K562 (cell line): ENCODE measurements around the gene ATP8B4. TPM values are rescaled to one million over a fixed set of nuclear protein-coding genes. Genes with fewer than 3 reads are reported as not detected.

ENCODE experiments used
- ATAC-seq: fragments of 200-7000 bp; cut with Tn5 transposase; 3 replicates; pipeline ENCODE4 v1.9.1; 2020; ENCODE audit warnings: moderate library complexity
- BruUV-seq: library from RNA; stranded (reverse); fragments of 400-500 nt; replicated peaks from 2 replicates; lab custom pipeline; 2021; lab: Mats Ljungman, UMichigan
- CTCF ChIA-PET: fragments of 300-600 bp; formaldehyde crosslinking; extraction: SDS; loops from one replicate; lab custom pipeline; 2021; ENCODE audit warnings: low intra/inter-chr PET ratio; lab: Yijun Ruan, JAX
- POLR2A ChIA-PET: fragments of 300-600, 350-650 bp; sonication (Branson Sonifier 250); formaldehyde crosslinking; extraction: SDS; loops from one replicate; lab custom pipeline; 2021; ENCODE audit warnings: antibody characterized with exemption, inconsistent platforms; lab: Yijun Ruan, JAX
- DNase-seq, 4 experiments: peaks; one replicate each; pipeline versions ENCODE4 v3.0.0 to v3.0.0-alpha.2; 2011 to 2018; ENCODE audit warnings: low spot score in 3 of 4, mixed read lengths in 3 of 4; ENCODE audit errors: extremely low read depth in 1 of 4
- FAIRE-seq: peaks from 2 replicates; lab custom pipeline; 2011; peaks lifted over from hg19 to GRCh38; lab: Jason Lieb, UNC
- H2AFZ ChIP-seq: 2 replicates; pipeline ENCODE4 v1.6.0; 2011; ENCODE audit warnings: low read depth, low read length, control low read depth, inconsistent platforms
- H3K27ac ChIP-seq: fragments of 200-600 bp; 3 replicates; pipeline ENCODE4 v1.8.0; 2011; ENCODE audit warnings: low read depth, mild to moderate bottlenecking, control low read depth, inconsistent platforms, low read length, moderate library complexity, mixed read lengths; ENCODE audit errors: extremely low read depth
- H3K27me3 ChIP-seq, 2 experiments: fragments of 300-600 bp in 1 of 2; 2 replicates in 1 of 2; 3 replicates in 1 of 2; pipeline versions ENCODE4 v1.6.0 to v1.8.0; 2011; ENCODE audit warnings: inconsistent platforms in 2 of 2, low read length in 2 of 2, mild to moderate bottlenecking in 1 of 2, mixed read lengths in 1 of 2, moderate library complexity in 1 of 2; ENCODE audit not compliant: control insufficient read depth in 2 of 2, insufficient read depth in 2 of 2
- H3K36me3 ChIP-seq: fragments of 300-600 bp; 3 replicates; pipeline ENCODE4 v1.8.0; 2011; ENCODE audit warnings: mild to moderate bottlenecking, low read length, inconsistent platforms; ENCODE audit not compliant: control insufficient read depth, insufficient read depth
- H3K4me1 ChIP-seq, 2 experiments: fragments of 200-600 bp in 1 of 2; replicated peaks in 1 of 2; 2 replicates in 1 of 2; 3 replicates in 1 of 2; pipeline versions ENCODE4 v1.5.1 to v1.8.0; 2011; ENCODE audit warnings: inconsistent platforms in 2 of 2, low read length in 2 of 2, mild to moderate bottlenecking in 1 of 2, mixed read lengths in 1 of 2, moderate library complexity in 1 of 2; ENCODE audit not compliant: control insufficient read depth in 2 of 2, insufficient read depth in 2 of 2
- H3K4me2 ChIP-seq: 2 replicates; pipeline ENCODE4 v1.6.1; 2011; ENCODE audit warnings: low read length, control low read depth, inconsistent platforms, mixed read lengths; ENCODE audit not compliant: insufficient read depth
- H3K4me3 ChIP-seq: fragments of 200-600 bp; sonication (generic), shearing (Covaris generic); 2 replicates; pipeline ENCODE4 v1.5.1; 2016; ENCODE audit warnings: control low read depth, inconsistent platforms
- H3K79me2 ChIP-seq: fragments of 200-600 bp; 3 replicates; pipeline ENCODE4 v1.8.0; 2011; ENCODE audit warnings: low read length, inconsistent platforms; ENCODE audit not compliant: control insufficient read depth, insufficient read depth
- H3K9ac ChIP-seq, 2 experiments: 2 replicates each; pipeline versions ENCODE4 v1.6.0 to v1.6.1; 2011; ENCODE audit warnings: low read depth in 2 of 2, low read length in 2 of 2, control low read depth in 1 of 2, inconsistent platforms in 1 of 2, mild to moderate bottlenecking in 1 of 2, mixed read lengths in 1 of 2; ENCODE audit not compliant: insufficient read depth in 1 of 2
- H3K9me1 ChIP-seq: one replicate; pipeline ENCODE4 v1.6.0; 2011; ENCODE audit warnings: inconsistent platforms, mild to moderate bottlenecking, low read length, moderate library complexity; ENCODE audit not compliant: control insufficient read depth, insufficient read depth
- H3K9me3 ChIP-seq: replicated peaks from 2 replicates; pipeline ENCODE4 v1.5.1; 2011; ENCODE audit warnings: low read depth, low read length, inconsistent platforms; ENCODE audit not compliant: control insufficient read depth, insufficient read depth
- H4K20me1 ChIP-seq: replicated peaks from 2 replicates; pipeline ENCODE4 v1.6.1; 2011; ENCODE audit warnings: low read length, inconsistent platforms, mixed read lengths; ENCODE audit not compliant: control insufficient read depth, insufficient read depth
- BCOR ChIP-seq: fragments of 450-650 bp; IDR thresholded peaks from 2 replicates; pipeline ENCODE4 v1.6.1; 2016
- CBX5 ChIP-seq: IDR thresholded peaks from 2 replicates; pipeline ENCODE4 v1.6.1; 2014; ENCODE audit warnings: low read depth, borderline replicate concordance
- CHD2 ChIP-seq: IDR thresholded peaks from 2 replicates; pipeline ENCODE4 v1.6.1; 2011; ENCODE audit warnings: low read depth, low read length
- CREM ChIP-seq: IDR thresholded peaks from 2 replicates; pipeline ENCODE4 v1.6.1; 2014; ENCODE audit warnings: antibody characterized with exemption, low read depth
- CTBP1 ChIP-seq: fragments of 450-650 bp; IDR thresholded peaks from 2 replicates; pipeline ENCODE4 v1.6.1; 2016; ENCODE audit warnings: borderline replicate concordance
- CTCF ChIP-seq, 3 experiments: IDR thresholded peaks in 2 of 3; conservative IDR thresholded peaks in 1 of 3; 2 replicates each; pipeline ENCODE4 v1.5.1; 2011 to 2012; ENCODE audit warnings: low read length in 3 of 3, mild to moderate bottlenecking in 3 of 3, control low read depth in 2 of 3, improper control_type of control experiment in 1 of 3, inconsistent platforms in 1 of 3, low read depth in 1 of 3, mixed read lengths in 1 of 3, moderate library complexity in 1 of 3; ENCODE audit not compliant: insufficient read depth in 2 of 3
- LARP7 ChIP-seq: fragments of 450-650 bp; IDR thresholded peaks from 2 replicates; pipeline ENCODE4 v1.6.1; 2016
- NEUROD1 ChIP-seq: fragments of 150-350 bp; IDR thresholded peaks from 2 replicates; pipeline ENCODE4 v1.6.1; 2014; ENCODE audit warnings: borderline replicate concordance, low read length, low read depth; ENCODE audit not compliant: partially characterized antibody
- NFE2 ChIP-seq: IDR thresholded peaks from 2 replicates; pipeline ENCODE4 v1.6.1; 2014; ENCODE audit warnings: antibody characterized with exemption, low read depth
- RCOR1 ChIP-seq, 2 experiments: IDR thresholded peaks; 2 replicates each; pipeline ENCODE4 v1.6.1; 2012; ENCODE audit warnings: low read depth in 2 of 2, low read length in 2 of 2, borderline replicate concordance in 1 of 2, improper control_type of control experiment in 1 of 2
- SIN3B ChIP-seq: fragments of 450-650 bp; IDR thresholded peaks from 2 replicates; pipeline ENCODE4 v1.6.1; 2017; ENCODE audit warnings: low read depth, mild to moderate bottlenecking, moderate library complexity
- TCF15 ChIP-seq: fragments of 250-450 bp; sonication (Bioruptor Pico); IDR thresholded peaks from 2 replicates; pipeline ENCODE4 v1.8.0; 2022; ENCODE audit warnings: moderate library complexity, mild to moderate bottlenecking, inconsistent platforms
- TEAD4 ChIP-seq, 2 experiments: sonication (generic) in 1 of 2; formaldehyde crosslinking in 1 of 2; IDR thresholded peaks; 2 replicates each; pipeline versions ENCODE4 v1.6.1 to v1.8.0; 2012 to 2022; ENCODE audit warnings: borderline replicate concordance in 1 of 2, inconsistent platforms in 1 of 2, low read length in 1 of 2, mild to moderate bottlenecking in 1 of 2, missing genetic modification reagents in 1 of 2
- ZBTB26 ChIP-seq: fragments of 450-650 bp; formaldehyde crosslinking; IDR thresholded peaks from 2 replicates; pipeline ENCODE4 v1.4.0; 2022; ENCODE audit warnings: missing genetic modification characterization
- ZBTB8A ChIP-seq: fragments of 450-650 bp; IDR thresholded peaks from 2 replicates; pipeline ENCODE4 v1.6.1; 2018; ENCODE audit warnings: mild to moderate bottlenecking, moderate library complexity; ENCODE audit not compliant: partially characterized antibody
- ZFP91 ChIP-seq: sonication (generic); formaldehyde crosslinking; IDR thresholded peaks from 2 replicates; pipeline ENCODE4 v1.8.0; 2022; ENCODE audit warnings: mild to moderate bottlenecking, missing genetic modification reagents
- ZKSCAN3 ChIP-seq: fragments of 250-450 bp; sonication (Bioruptor Pico); IDR thresholded peaks from 2 replicates; pipeline ENCODE4 v1.4.0; 2020
- ZNF586 ChIP-seq: fragments of 450-650 bp; formaldehyde crosslinking; conservative IDR thresholded peaks from 2 replicates; pipeline ENCODE4 v1.4.0; 2020; ENCODE audit warnings: mild to moderate bottlenecking, moderate library complexity
- ZSCAN32 ChIP-seq: fragments of 450-650 bp; formaldehyde crosslinking; IDR thresholded peaks from 2 replicates; pipeline ENCODE4 v1.4.0; 2020; ENCODE audit warnings: mild to moderate bottlenecking, moderate library complexity
- in situ Hi-C: fragments of 300-500 bp; cut with MboI; formaldehyde crosslinking; loops from 4 replicates; pipeline ENCODE4 v1.15.0; 2018; ENCODE audit warnings: inconsistent platforms, mixed read lengths
- intact Hi-C: fragments of 100-400 bp; cut with micrococcal nuclease; formaldehyde crosslinking; loops from 2 replicates; pipeline ENCODE4 v1.14.2; 2022
- polyA plus RNA-seq, 8 experiments: library from polyadenylated mRNA; depleted of rRNA in 4 of 8; stranded (reverse) in 5 of 8; unstranded in 3 of 8; fragments of >200 nt; fragmentation: Nextera tagmentation in 2 of 8; fragmentation: Illumina TruSeq in 1 of 8; extraction: Ambion mirVana in 2 of 8; extraction: Trizol in 1 of 8; gene quantifications; 2 replicates each; pipeline versions ENCODE4 v1.2.1 to v1.2.3, GENCODE V29; 2011 to 2014; ENCODE audit warnings: inconsistent platforms in 1 of 8, missing spikeins in 1 of 8
- total RNA-seq, 7 experiments: library from RNA; depleted of rRNA in 6 of 7; stranded (reverse); fragments of >200 nt in 6 of 7; fragmentation: Illumina TruSeq in 2 of 7; extraction: Trizol in 2 of 7; gene quantifications; 2 replicates each; pipeline versions ENCODE4 v1.2.1 to v1.2.3, GENCODE V29; 2011 to 2021; ENCODE audit warnings: low replicate concordance in 1 of 7

The ATP8B4 gene
- total and polyA plus RNA-seq, 9 of the 15 experiments (the other 6 are each of a cell fraction or from before 2014, with no cell fraction given), result 0.14 to 2.5 (median 0.44) TPM

GRCh38 chr15:50128266-50128665, 9.2 kb upstream of the ATP8B4 start:
- Histone ChIP-seq H3K4me3 (no peak overlapping the region), H3K9ac (no peak overlapping the region), H3K4me1 (no peaks in the 10 kb centered on the region), H3K79me2 (no peaks in the 10 kb centered on the region), H3K27me3 (no peaks in the 10 kb centered on the region), H3K36me3 (no peaks in the 10 kb centered on the region), H4K20me1 (no peaks in the 10 kb centered on the region), H3K9me3 (no peaks in the 10 kb centered on the region), H2AFZ (no peak overlapping the region), H3K9me1 (no peaks in the 10 kb centered on the region), H3K27ac (no peak overlapping the region), H3K4me2 (no peak overlapping the region)
- DNase-seq (peak in 3 of 4 experiments; percentile 18 to 68 (median 33)), FAIRE-seq (peak; percentile 79), ATAC-seq (peak; percentile 75)
- in situ Hi-C loops, result loop anchor here (25.0 kb wide), 1 partner anchor 1766 kb away; no protein-coding TSS in a partner anchor
- intact Hi-C loops, result no loop called here
- POLR2A ChIA-PET, result interaction anchor here (0.6 to 1.5 kb wide), 4 partner anchors 9 to 724 kb away, joined by 3 to 4 read pairs (median 4); partner anchors contain the start of gene ATP8B4
- no TSS peak for BruUV-seq
- CTCF ChIA-PET, result no interaction called here
- no peak for TF ChIP-seq ZSCAN32 (CRISPR knock-in tag)
- no peak for TF ChIP-seq NFE2
- peak; percentile 71; the same call in 1 of the 2 replicates for TF ChIP-seq CTBP1
- no peak for TF ChIP-seq TEAD4 (IDR thresholded peaks at IDR 0.05; ENCODE audit: low read length)
- no peak for TF ChIP-seq TEAD4 (CRISPR knock-in tag; IDR thresholded peaks at IDR 0.05; ENCODE audit: borderline replicate concordance)
- no peak for TF ChIP-seq ZBTB8A
- TF ChIP-seq TCF15 (CRISPR knock-in tag), result no peak
- TF ChIP-seq ZBTB26 (CRISPR knock-in tag), result no peak
- TF ChIP-seq LARP7, result no peak
- TF ChIP-seq SIN3B, result no peak
- TF ChIP-seq ZFP91, result no peak
- no peak for TF ChIP-seq CBX5
- TF ChIP-seq ZKSCAN3 (CRISPR knock-in tag), result no peak
- peak in 1 of 2 experiments; percentile 68; a peak in 2 of 4 replicates for TF ChIP-seq RCOR1 (IDR thresholded peaks at IDR 0.05; ENCODE audit: borderline replicate concordance in 1 of 2, low read depth in 2 of 2, low read length in 2 of 2)
- peak; percentile 27 to 58 (median 56); a peak in 5 of 6 replicates for TF ChIP-seq CTCF (IDR thresholded peaks at IDR 0.05 in 2 of 3, conservative IDR thresholded peaks at IDR 0.05 in 1 of 3; ENCODE audit: insufficient read depth in 2 of 3, low read depth in 1 of 3, low read length in 3 of 3)
- no peak for TF ChIP-seq BCOR
- 0 out of 2 replicates have a peak, but pooled peaks have one; percentile 7 for TF ChIP-seq CREM
- TF ChIP-seq CHD2, result no peak
- no peak for TF ChIP-seq NEUROD1
- TF ChIP-seq ZNF586 (CRISPR knock-in tag), result no peak
